Measurements from ENCODE around the gene CBX1. TPM values are rescaled to one million over a fixed set of nuclear protein-coding genes. Genes with fewer than 3 reads are reported as not detected.
A peak's percentile ranks its signal among the peaks of the same experiment; 100 is the strongest.

Gene CBX1
- total and polyA plus RNA-seq, 2 of the 13 experiments (the other 11 are each of a cell fraction or from before 2014, with no cell fraction given), result 17.8 to 108 TPM

- TF ChIP-seq, protein P1, sequence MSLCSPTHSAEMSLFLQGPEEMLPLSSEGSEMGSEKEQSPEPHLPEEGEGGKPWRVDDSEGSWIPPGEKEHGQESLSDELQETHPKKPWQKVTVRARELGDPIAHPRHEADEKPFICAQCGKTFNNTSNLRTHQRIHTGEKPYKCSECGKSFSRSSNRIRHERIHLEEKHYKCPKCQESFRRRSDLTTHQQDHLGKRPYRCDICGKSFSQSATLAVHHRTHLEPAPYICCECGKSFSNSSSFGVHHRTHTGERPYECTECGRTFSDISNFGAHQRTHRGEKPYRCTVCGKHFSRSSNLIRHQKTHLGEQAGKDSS (CRISPR knock-in tag; IDR thresholded peaks at IDR 0.05; ENCODE audit: borderline replicate concordance, low read depth), result no peak; the same call in 1 of the 2 replicates
- TF ChIP-seq ELF1 (CRISPR knock-in tag; IDR thresholded peaks at IDR 0.05) (0 out of 2 replicates have a peak, but pooled peaks have one; percentile 8), ZNF768 (CRISPR knock-in tag; IDR thresholded peaks at IDR 0.05) (no peak), ZNF276 (CRISPR knock-in tag; IDR thresholded peaks at IDR 0.05; ENCODE audit: low read depth) (0 out of 2 replicates have a peak, but pooled peaks have one; percentile 71), KAT2B (IDR thresholded peaks at IDR 0.05; ENCODE audit: borderline replicate concordance, low read depth, low read length) (no peak), CREBL2 (CRISPR knock-in tag; IDR thresholded peaks at IDR 0.05; ENCODE audit: borderline replicate concordance) (0 out of 2 replicates have a peak, but pooled peaks have one; percentile 10), PAWR (CRISPR knock-in tag; IDR thresholded peaks at IDR 0.05; ENCODE audit: borderline replicate concordance) (no peak; the same call in 1 of the 2 replicates), CBFB (CRISPR knock-in tag; IDR thresholded peaks at IDR 0.05) (0 out of 2 replicates have a peak, but pooled peaks have one; percentile 1), ATF7 (IDR thresholded peaks at IDR 0.05) (no peak), ATF7 (CRISPR knock-in tag; IDR thresholded peaks at IDR 0.05) (no peak), NBN (conservative IDR thresholded peaks at IDR 0.05) (no peak), PTBP1 (IDR thresholded peaks at IDR 0.05; ENCODE audit: low read depth, low read length, poor library complexity, severe bottlenecking) (no peak), ZFP82 (CRISPR knock-in tag; IDR thresholded peaks at IDR 0.05; ENCODE audit: borderline replicate concordance) (no peak; the same call in 1 of the 2 replicates), ZNF749 (CRISPR knock-in tag; IDR thresholded peaks at IDR 0.05; ENCODE audit: borderline replicate concordance) (no peak), SNRNP70 (IDR thresholded peaks at IDR 0.05; ENCODE audit: low read depth, low read length) (no peak), ZNF136 (CRISPR knock-in tag; IDR thresholded peaks at IDR 0.05; ENCODE audit: low read depth) (peak; percentile 24; the same call in 1 of the 2 replicates), SMYD3 (CRISPR knock-in tag; IDR thresholded peaks at IDR 0.05) (no peak)
- TF ChIP-seq, protein P2, sequence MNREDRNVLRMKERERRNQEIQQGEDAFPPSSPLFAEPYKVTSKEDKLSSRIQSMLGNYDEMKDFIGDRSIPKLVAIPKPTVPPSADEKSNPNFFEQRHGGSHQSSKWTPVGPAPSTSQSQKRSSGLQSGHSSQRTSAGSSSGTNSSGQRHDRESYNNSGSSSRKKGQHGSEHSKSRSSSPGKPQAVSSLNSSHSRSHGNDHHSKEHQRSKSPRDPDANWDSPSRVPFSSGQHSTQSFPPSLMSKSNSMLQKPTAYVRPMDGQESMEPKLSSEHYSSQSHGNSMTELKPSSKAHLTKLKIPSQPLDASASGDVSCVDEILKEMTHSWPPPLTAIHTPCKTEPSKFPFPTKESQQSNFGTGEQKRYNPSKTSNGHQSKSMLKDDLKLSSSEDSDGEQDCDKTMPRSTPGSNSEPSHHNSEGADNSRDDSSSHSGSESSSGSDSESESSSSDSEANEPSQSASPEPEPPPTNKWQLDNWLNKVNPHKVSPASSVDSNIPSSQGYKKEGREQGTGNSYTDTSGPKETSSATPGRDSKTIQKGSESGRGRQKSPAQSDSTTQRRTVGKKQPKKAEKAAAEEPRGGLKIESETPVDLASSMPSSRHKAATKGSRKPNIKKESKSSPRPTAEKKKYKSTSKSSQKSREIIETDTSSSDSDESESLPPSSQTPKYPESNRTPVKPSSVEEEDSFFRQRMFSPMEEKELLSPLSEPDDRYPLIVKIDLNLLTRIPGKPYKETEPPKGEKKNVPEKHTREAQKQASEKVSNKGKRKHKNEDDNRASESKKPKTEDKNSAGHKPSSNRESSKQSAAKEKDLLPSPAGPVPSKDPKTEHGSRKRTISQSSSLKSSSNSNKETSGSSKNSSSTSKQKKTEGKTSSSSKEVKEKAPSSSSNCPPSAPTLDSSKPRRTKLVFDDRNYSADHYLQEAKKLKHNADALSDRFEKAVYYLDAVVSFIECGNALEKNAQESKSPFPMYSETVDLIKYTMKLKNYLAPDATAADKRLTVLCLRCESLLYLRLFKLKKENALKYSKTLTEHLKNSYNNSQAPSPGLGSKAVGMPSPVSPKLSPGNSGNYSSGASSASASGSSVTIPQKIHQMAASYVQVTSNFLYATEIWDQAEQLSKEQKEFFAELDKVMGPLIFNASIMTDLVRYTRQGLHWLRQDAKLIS (CRISPR knock-in tag; IDR thresholded peaks at IDR 0.05), result no peak
- TF ChIP-seq, protein P3, sequence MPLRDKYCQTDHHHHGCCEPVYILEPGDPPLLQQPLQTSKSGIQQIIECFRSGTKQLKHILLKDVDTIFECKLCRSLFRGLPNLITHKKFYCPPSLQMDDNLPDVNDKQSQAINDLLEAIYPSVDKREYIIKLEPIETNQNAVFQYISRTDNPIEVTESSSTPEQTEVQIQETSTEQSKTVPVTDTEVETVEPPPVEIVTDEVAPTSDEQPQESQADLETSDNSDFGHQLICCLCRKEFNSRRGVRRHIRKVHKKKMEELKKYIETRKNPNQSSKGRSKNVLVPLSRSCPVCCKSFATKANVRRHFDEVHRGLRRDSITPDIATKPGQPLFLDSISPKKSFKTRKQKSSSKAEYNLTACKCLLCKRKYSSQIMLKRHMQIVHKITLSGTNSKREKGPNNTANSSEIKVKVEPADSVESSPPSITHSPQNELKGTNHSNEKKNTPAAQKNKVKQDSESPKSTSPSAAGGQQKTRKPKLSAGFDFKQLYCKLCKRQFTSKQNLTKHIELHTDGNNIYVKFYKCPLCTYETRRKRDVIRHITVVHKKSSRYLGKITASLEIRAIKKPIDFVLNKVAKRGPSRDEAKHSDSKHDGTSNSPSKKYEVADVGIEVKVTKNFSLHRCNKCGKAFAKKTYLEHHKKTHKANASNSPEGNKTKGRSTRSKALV (CRISPR knock-in tag; IDR thresholded peaks at IDR 0.05), result no peak
- TF ChIP-seq, protein P4, sequence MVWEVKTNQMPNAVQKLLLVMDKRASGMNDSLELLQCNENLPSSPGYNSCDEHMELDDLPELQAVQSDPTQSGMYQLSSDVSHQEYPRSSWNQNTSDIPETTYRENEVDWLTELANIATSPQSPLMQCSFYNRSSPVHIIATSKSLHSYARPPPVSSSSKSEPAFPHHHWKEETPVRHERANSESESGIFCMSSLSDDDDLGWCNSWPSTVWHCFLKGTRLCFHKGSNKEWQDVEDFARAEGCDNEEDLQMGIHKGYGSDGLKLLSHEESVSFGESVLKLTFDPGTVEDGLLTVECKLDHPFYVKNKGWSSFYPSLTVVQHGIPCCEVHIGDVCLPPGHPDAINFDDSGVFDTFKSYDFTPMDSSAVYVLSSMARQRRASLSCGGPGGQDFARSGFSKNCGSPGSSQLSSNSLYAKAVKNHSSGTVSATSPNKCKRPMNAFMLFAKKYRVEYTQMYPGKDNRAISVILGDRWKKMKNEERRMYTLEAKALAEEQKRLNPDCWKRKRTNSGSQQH (CRISPR knock-in tag; IDR thresholded peaks at IDR 0.05; ENCODE audit: low read depth), result no peak
These were observed 677 bp downstream of the CBX1 start (continued) for GRCh38 chr17:48100591-48101011.
